Keratinocyte (primary cell): ENCODE measurements around the gene PPP5C. TPM values are rescaled to one million over a fixed set of nuclear protein-coding genes. Genes with fewer than 3 reads are reported as not detected.
A peak's percentile ranks its signal among the peaks of the same experiment; 100 is the strongest.

Source experiments
- DNase-seq: peaks from one replicate; pipeline ENCODE4 v3.0.0-alpha.2; 2011; ENCODE audit warnings: low read depth, missing footprints, low spot score
- FAIRE-seq: peaks from 2 replicates; lab custom pipeline; 2011; peaks lifted over from hg19 to GRCh38; lab: Jason Lieb, UNC
- H2AFZ ChIP-seq: 2 replicates; pipeline ENCODE4 v1.6.0; 2012; ENCODE audit warnings: low read length, control low read depth, inconsistent platforms; ENCODE audit not compliant: control insufficient read depth
- H3K27ac ChIP-seq: 2 replicates; pipeline ENCODE4 v1.5.1; 2011; ENCODE audit warnings: low read length; ENCODE audit not compliant: control insufficient read depth, insufficient read depth
- H3K27me3 ChIP-seq: 3 replicates; pipeline ENCODE4 v1.6.0; 2011; ENCODE audit warnings: low read length; ENCODE audit not compliant: control insufficient read depth, insufficient read depth; ENCODE audit errors: extremely low read depth
- H3K36me3 ChIP-seq, 2 experiments: 2 replicates in 1 of 2; 3 replicates in 1 of 2; pipeline ENCODE4 v1.5.1; 2011; ENCODE audit warnings: low read length in 2 of 2, mild to moderate bottlenecking in 1 of 2; ENCODE audit not compliant: control insufficient read depth in 2 of 2, insufficient read depth in 2 of 2; ENCODE audit errors: extremely low read depth in 1 of 2
- H3K4me1 ChIP-seq: 3 replicates; pipeline ENCODE4 v1.5.1; 2011; ENCODE audit warnings: low read length; ENCODE audit not compliant: control insufficient read depth, insufficient read depth; ENCODE audit errors: extremely low read depth
- H3K4me2 ChIP-seq: 3 replicates; pipeline ENCODE4 v1.6.0; 2011; ENCODE audit warnings: low read depth, low read length; ENCODE audit not compliant: control insufficient read depth, insufficient read depth; ENCODE audit errors: extremely low read depth
- H3K4me3 ChIP-seq, 3 experiments: fragments of 200-600 bp in 1 of 3; sonication (generic) in 1 of 3; 2 replicates in 2 of 3; 3 replicates in 1 of 3; pipeline ENCODE4 v1.5.1; 2011 to 2016; ENCODE audit warnings: low read length in 3 of 3, mild to moderate bottlenecking in 3 of 3, control low read depth in 2 of 3, inconsistent platforms in 1 of 3, low read depth in 1 of 3, mixed read lengths in 1 of 3, mixed run types in 1 of 3, moderate library complexity in 1 of 3; ENCODE audit not compliant: control insufficient read depth in 2 of 3, insufficient read depth in 2 of 3; ENCODE audit errors: extremely low read depth in 1 of 3
- H3K79me2 ChIP-seq: 2 replicates; pipeline ENCODE4 v1.6.0; 2012; ENCODE audit warnings: low read length; ENCODE audit not compliant: control insufficient read depth, insufficient read depth
- H3K9ac ChIP-seq: 3 replicates; pipeline ENCODE4 v1.6.0; 2011; ENCODE audit warnings: low read length; ENCODE audit not compliant: control insufficient read depth, insufficient read depth; ENCODE audit errors: extremely low read depth
- H3K9me1 ChIP-seq: 3 replicates; pipeline ENCODE4 v1.6.0; 2011; ENCODE audit warnings: low read length; ENCODE audit not compliant: control insufficient read depth, insufficient read depth; ENCODE audit errors: extremely low read depth
- H3K9me3 ChIP-seq: 2 replicates; pipeline ENCODE4 v1.5.1; 2012; ENCODE audit warnings: low read depth, low read length; ENCODE audit not compliant: control insufficient read depth
- H4K20me1 ChIP-seq: 3 replicates; pipeline ENCODE4 v1.6.0; 2011; ENCODE audit warnings: low read length; ENCODE audit not compliant: control insufficient read depth, insufficient read depth; ENCODE audit errors: extremely low read depth
- CTCF ChIP-seq, 3 experiments: IDR thresholded peaks in 1 of 3; conservative IDR thresholded peaks in 1 of 3; optimal IDR thresholded peaks in 1 of 3; 2 replicates in 2 of 3; 3 replicates in 1 of 3; pipeline versions ENCODE3 to v1.5.1; 2011; ENCODE audit warnings: low read length in 3 of 3, mild to moderate bottlenecking in 3 of 3, moderate library complexity in 2 of 3, control low read depth in 1 of 3, inconsistent platforms in 1 of 3; ENCODE audit not compliant: insufficient read depth in 2 of 3; ENCODE audit errors: extremely low read depth in 1 of 3
- EZH2 ChIP-seq: IDR thresholded peaks from one replicate; pipeline ENCODE4 v1.6.1; 2012; ENCODE audit warnings: inconsistent platforms, mild to moderate bottlenecking, low read length, moderate library complexity
- dilution Hi-C: fragments of 300-500 bp; cut with MboI; formaldehyde crosslinking; loops from one replicate; pipeline ENCODE4 v1.7.0; 2020; ENCODE audit warnings: low sequenced_read_pairs; ENCODE audit not compliant: extremely low pct_ligation_motif_present
- polyA plus RNA-seq, 5 experiments: library from polyadenylated mRNA; depleted of rRNA in 3 of 5; stranded (reverse) in 3 of 5; stranded (forward) in 1 of 5; unstranded in 1 of 5; fragments of >200 nt; gene quantifications; 1 replicate in 1 of 5; 2 replicates in 3 of 5; 3 replicates in 1 of 5; pipeline versions ENCODE4 v1.2.1 to v1.2.3, GENCODE V29; 2011 to 2012; ENCODE audit warnings: missing spikeins in 2 of 5, low read depth in 1 of 5, low replicate concordance in 1 of 5

PPP5C gene
- polyA plus RNA-seq, 1 donor (not counting 4 experiments of a cell fraction or from before 2014, with no cell fraction given), result 97.5 TPM

DNA sequence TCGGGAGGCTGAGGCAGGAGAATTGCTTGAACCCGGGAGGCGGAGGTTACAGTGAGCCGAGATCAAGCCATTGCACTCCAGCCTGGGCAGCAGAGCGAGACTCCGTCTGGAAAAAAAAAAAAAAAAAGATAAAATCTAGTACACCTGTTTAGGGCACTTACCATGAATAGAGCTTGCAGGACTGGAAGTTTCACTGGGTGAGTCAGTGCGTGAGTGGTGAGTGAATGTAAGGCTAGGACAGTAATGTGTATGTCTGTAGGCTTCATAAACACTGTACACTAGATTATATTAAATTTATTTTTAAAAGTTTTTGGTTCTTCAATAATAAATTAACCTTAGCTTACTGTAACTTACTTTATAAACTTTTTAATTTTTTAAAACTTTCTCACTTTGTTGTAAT lies 22.9 kb downstream of the PPP5C start:
- Histone ChIP-seq H3K27me3 (no peaks in the 10 kb centered on the region), H3K79me2 (peaks cover 24% of the 10 kb centered on the region), H3K27ac (peak overlapping the region; percentile 42), H3K9me1 (peaks cover 3% of the 10 kb centered on the region), H3K9me3 (no peaks in the 10 kb centered on the region), H3K4me2 (no peak overlapping the region), H3K36me3 (peaks cover 13 to 23% of the 10 kb centered on the region in 2 experiments), H3K9ac (no peak overlapping the region), H3K4me1 (peaks cover 44% of the 10 kb centered on the region), H3K4me3 (no peak overlapping the region), H4K20me1 (peaks cover 32% of the 10 kb centered on the region), H2AFZ (no peak overlapping the region)
- FAIRE-seq, result no peak
- TF ChIP-seq CTCF (optimal IDR thresholded peaks at IDR 0.05 in 1 of 3, IDR thresholded peaks at IDR 0.05 in 1 of 3, conservative IDR thresholded peaks at IDR 0.05 in 1 of 3; ENCODE audit: extremely low read depth in 1 of 3, insufficient read depth in 2 of 3, low read length in 3 of 3) (no peak), EZH2 (no peak)
- dilution Hi-C loops, result no loop called here
- no peak for DNase-seq

- H3K9ac ChIP-seq, result peak overlapping the region; percentile 79
- H4K20me1 ChIP-seq, result peaks cover 36% of the 10 kb centered on the region
- dilution Hi-C loops, result no loop called here
- H3K4me3 ChIP-seq, result no peak overlapping the region
- DNase-seq (no peak), FAIRE-seq (no peak)
- peaks cover 11 to 23% of the 10 kb centered on the region in 2 experiments for H3K36me3 ChIP-seq
- no peak overlapping the region for H2AFZ ChIP-seq
- peaks cover 22% of the 10 kb centered on the region for H3K79me2 ChIP-seq
- peak overlapping the region; percentile 88 for H3K4me2 ChIP-seq
- peaks cover 44% of the 10 kb centered on the region for H3K4me1 ChIP-seq
- H3K27ac ChIP-seq, result peak overlapping the region; percentile 91
- no peaks in the 10 kb centered on the region for H3K27me3 ChIP-seq
- peak in 1 of 3 experiments; percentile 27 for TF ChIP-seq CTCF (optimal IDR thresholded peaks at IDR 0.05 in 1 of 3, IDR thresholded peaks at IDR 0.05 in 1 of 3, conservative IDR thresholded peaks at IDR 0.05 in 1 of 3; ENCODE audit: extremely low read depth in 1 of 3, insufficient read depth in 2 of 3, low read length in 3 of 3)
- TF ChIP-seq EZH2, result no peak
- H3K9me3 ChIP-seq, result no peaks in the 10 kb centered on the region
- peaks cover 3% of the 10 kb centered on the region for H3K9me1 ChIP-seq
These were observed 24.5 kb downstream of the PPP5C start for GRCh38 chr19:46371371-46371901.
